Activated CD4-positive, CD25-positive, alpha-beta regulatory T cell (primary cell): ENCODE results near the gene C5orf34.
"Not testable (repeated sequence)": the region's sequence is repeated elsewhere in the genome, so short reads cannot be mapped to it uniquely, and the experiment has no call there.

Source experiments
- DNase-seq, 4 experiments: peaks; one replicate each; lab custom pipeline; 2025; lab: John Stamatoyannopoulos, UW

C5orf34 gene

DNA sequence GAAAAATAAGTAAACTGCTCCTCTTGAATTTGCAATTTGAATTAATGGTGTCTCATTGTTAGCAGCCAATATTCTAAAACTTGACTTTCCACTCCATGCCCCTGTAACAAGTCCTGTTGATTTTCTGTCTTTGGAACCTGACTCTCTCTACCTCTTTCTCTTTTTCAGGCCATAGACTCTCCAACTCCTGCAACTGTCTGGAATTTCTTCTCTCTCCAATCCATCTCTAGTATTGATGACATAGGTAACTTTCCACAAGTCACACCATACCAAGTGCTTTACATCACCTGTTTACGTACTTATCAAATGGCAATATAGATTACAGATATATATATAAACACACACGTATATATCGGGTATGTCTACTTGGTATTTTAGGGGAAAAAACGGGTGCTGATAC is 923 bp downstream of the C5orf34 start:
- no peak for DNase-seq

DNA sequence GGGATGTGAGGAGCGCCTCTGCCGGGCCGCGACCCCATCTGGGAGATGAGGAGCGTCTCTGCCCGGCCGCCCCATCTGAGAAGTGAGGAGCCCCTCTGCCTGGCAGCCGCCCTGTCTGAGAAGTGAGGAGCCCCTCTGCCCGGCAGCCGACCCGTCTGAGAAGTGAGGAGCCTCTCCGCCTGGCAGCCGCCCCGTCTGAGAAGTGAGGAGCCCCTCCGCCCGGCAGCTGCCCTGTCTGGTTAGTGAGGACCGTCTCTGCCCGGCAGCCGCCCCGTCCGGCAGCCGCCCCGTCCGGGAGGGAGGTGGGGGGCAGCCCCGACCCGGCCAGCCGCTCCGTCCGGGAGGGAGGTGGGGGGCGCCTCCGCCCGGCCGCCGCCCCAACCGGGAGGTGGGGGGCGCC is 3.9 kb downstream of the C5orf34 start:
- not testable (repeated sequence) for DNase-seq

DNA sequence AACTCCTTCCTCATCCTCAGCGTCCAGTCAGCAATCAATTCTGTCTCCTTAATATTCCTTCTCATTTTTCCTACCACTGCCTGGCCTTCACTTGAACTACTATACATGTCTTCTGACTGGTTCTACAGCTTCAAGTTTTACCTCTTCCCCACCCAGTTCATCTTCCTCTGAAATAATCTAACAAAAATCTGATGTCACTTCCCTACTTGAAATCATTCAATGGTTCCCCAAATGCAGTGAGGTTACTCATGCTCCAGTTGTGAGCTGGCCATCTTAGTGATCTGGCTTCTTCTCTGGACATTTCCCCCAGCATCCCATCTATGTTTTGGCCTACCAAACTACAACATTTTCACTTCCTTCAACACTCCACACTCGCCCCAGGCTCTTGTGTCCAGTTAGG is 16.4 kb downstream of the C5orf34 start:
- no peak for DNase-seq

DNA sequence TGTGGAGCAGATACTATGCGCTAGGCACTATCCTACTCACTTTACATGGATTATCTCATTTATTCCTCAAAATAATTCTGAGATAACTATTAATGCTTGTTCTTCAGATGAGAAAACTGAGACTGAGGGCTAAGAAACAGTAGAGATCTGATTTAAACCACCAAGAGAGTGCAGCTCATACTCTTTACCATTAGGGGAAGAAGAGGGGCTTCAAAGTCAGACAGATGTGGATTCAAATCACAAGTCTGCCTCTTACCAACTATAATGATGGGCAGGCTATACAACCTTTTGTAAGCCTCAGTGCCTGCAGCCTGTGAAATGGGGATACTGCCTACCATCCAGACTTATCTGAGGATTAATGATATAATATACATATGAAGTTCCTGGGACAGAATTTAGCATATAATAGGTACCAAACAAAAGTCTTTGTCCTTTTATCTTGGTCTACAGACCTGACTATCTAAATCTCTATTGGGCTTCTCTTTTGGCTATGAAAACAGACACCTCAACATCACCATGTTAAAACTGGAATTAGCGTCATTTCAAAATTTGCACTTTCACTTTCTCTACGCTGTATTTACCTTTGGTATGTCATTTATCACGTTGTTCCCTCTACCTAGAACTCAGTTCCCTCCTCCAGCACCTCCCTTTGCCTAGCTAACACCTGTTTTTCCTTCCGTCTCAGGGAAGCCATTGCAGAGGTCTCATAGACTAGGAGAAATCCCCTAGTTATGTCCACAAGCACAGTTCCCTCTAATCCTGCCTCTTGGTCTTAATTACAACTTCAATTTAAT is 17.4 kb downstream of the C5orf34 start:
- no peak for DNase-seq

DNA sequence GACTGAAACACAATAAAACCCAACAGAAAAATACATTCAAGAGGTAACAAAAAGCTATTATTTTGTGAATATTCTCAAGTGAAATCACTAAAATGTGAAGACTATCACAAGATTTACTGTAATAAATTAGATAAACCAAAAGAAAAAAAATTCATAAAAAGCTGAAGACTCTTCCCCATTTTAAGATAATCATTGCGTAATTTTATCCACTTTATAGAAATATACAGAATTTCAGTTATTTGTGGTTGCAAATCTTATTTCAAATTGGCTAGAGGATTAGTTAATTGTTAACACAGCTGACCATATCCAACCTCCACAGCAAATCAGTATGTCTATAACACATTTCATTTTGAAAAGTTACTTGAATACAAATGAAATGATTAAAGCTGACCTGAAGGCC is 23.6 kb downstream of the C5orf34 start:
- no peak for DNase-seq

DNA sequence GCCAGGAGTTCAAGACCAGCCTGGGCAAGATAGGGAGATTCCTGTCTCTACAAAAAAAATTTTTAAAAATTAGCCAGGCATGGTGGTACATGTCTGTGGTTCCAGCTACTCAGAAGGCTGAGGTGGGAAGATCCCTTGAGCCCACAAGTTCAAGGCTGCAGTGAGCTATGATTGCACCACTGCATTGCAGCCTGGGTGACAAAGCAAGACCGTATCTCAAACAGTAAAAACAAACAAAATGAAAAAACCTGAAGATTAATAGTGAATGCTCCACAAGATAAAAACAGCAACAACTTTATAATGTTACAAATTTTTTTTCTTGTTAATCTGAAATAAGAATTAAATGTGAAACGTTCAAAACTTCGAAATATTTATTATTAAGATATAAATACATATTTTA is 28.6 kb downstream of the C5orf34 start:
- DNase-seq, result no peak

DNA sequence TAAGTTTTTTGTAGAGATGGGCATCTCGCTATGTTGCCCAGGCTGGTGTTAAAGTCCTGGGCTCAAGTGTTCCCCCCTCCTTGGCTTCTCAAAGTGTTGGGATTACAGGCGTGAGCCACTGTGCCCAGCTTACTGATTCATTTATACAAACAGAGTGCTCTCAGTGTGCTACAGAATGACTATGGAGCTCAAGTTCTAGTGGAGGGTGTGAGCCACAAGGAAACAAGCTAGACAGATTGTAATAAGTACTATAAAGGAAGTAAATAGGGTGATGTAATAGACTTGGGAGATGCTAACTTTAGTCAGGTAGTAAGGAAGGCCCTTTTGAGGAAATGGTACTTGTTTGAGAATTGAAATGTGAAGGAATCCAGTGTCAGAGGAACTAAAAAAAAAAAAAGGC is 29.5 kb downstream of the C5orf34 start:
- no peak for DNase-seq

DNA sequence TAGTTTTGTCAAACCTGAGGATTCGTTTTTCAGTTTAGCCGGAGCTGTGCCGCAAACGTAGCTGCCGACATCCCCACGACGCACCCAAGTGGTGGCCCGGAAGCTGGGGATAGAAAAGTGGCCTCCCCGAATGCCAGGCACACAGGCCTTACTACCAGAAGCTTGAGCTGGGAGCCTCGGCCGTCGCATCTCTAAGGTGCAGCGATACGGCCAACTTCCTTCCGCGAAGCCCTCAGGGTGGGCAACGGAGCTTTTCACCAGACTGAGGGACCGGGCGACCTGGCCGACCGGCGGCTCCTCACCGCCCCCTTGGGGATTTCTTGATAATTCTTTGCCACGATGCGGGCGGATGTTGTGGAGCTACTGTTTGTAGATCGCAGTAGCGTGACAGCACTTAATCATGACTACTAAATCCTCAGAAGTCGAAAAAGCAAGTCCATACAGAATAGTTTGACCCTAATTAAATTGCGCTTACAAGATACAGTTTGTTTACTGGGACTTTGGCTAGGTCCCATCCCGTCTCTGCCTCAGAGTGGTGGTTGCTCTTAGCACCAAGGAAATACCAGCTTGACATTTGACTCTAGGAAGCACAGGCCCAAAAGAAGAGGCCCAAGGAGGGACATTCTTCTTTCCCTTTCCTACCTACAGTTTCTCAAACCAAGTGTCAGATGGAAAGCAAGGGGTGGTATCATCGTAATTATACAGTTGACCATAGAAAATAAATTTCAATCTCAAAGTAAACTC is 30.7 kb downstream of the C5orf34 start:
- peak; percentile 67 to 79 (median 78) for DNase-seq

DNA sequence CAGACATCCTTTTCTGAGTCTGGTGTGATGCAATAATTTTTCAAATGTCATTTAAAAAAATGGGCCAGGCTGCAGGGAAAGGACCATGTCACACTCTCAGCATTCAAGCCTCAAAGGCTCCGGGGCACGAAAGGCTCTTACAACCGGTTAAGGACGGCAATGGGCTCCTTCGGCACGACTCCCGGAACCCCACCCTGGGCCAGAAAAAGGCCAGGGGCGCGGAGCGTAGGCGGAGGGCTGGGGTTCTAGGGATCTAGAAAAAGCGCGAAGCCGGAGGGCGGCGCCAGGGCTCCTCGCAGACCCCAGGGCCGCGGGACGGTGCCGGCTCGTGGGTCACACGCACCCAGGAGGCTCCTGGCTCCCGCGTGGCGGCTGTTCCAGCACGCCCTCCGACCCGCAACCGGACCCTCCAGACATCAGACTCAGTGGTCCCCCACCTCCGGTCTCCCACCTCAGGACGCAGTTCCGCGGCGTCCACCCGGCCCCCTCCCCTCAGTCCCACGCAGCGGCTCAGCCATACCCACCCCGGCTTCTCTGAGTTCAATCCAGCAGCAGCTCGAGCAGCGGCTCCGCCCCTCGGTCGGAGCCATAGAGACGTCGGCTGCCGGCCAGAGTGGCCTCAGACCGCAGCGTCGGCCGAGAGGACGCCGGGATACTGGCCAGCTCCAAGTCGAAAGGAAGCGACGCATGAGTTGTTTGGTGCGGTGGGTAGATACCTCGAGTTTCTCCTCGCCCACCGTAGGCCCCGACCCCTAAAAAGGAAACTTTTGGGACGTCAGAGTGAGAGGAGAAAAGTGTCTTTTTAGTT is 31.4 kb downstream of the C5orf34 start, which contains the start of gene TMEM267:
TMEM267 (minus strand) TSS at position 568 of the 808 bp plus-strand sequence. CDS start 29,896 bp downstream, outside the sequence.
- DNase-seq, result peak; percentile 51 to 76 (median 66)

DNA sequence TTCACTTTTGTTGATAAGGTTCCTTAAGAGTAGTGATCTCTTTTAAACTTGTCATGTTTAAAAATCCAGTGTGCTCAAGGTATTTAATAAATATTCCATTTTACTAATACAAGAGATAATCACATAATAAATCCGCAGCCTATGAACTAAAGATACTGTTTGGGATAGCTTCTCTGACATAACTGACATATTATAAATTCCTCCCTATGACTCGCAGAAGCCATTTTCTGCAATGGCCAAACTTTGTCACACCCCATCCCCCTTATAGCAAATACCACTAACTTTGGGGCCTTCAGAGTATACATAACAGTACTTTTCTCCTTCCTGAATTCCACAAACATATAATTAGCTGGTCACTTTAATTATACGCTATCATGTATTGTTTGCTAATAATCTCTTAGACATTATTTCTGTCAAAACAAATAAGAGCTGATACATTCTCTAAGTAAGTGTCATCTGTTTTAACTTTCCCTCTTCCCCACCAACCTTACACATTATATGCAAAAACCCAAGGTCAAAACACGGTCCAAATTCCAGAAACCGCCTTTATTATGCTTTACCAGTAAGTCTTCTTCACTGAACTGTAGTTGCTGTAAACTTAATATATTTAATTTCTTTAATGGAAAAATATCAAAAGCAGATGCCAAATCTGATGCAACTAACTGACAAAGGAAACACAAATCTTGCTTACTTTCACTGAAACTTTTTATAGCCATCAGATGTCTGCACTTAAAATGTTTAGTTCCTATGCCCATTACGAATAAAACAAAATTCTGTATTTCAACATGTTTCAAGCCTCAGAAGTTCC is 32.3 kb downstream of the C5orf34 start:
- no peak for DNase-seq

DNA sequence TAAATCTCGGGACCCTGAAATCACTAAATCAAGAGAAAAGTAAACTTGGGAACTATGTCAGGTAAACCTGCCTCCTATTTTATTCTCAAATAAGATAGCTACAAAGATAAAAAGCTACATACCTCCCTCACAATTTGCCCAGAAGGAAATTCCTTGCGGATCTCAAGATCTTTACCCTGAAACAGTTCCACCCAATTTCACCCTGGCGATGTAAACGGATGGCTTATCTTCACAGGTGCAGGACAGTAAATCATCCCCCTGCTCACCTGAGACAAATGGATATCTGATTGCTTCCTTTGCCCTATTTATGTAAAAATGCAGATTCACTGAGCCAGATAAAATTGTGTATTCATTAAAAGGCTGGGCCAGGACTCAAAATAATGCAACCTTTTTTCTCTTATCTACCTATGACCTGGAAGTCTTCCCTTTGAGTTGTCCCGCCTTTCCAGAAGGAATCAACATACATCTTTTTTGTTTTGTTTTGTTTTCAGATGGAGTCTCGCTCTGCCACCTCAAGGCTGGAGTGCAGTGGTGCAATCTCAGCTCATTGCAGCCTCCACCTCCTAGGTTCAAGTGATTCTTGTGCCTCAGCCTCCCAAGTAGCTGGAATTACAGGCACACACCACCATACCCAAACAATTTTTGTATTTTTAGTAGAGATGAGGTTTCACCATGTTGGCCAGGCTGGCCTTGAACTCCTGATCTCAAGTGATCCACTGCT is 45.1 kb downstream of the C5orf34 start:
- no peak for DNase-seq

DNA sequence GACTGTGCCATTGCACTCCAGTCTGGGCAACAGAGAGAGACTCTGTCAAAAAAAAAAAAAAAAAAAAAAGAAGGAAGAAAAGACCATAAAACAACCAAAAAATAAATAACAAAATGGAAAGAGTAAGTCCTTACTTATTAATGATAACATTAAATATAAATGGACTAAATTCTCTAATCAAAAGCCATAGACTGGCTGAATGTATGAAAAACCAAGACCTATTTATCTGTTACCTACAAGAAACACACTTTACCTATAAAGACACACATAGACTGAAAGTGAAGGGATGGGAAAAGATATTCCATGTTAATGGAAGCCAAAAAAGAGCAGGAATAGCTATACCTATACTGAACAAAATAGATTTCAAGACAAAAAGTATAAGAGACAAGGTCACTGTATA is 47.8 kb downstream of the C5orf34 start:
- DNase-seq, result no peak

DNA sequence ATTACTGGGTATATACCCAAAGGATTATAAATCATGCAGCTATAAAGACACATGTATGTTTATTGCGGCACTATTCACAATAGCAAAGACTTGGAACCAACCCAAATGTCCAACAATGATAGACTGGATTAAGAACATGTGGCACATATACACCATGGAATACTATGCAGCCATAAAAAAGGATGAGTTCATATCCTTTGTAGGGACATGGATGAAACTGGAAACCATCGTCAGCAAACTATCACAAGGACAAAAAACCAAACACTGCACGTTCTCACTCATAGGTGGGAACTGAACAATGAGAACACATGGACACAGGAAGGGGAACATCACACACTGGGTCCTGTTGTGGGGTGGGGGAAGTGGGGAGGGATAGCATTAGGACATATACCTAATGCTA is 49.5 kb downstream of the C5orf34 start:
- DNase-seq, result not testable (repeated sequence)

DNA sequence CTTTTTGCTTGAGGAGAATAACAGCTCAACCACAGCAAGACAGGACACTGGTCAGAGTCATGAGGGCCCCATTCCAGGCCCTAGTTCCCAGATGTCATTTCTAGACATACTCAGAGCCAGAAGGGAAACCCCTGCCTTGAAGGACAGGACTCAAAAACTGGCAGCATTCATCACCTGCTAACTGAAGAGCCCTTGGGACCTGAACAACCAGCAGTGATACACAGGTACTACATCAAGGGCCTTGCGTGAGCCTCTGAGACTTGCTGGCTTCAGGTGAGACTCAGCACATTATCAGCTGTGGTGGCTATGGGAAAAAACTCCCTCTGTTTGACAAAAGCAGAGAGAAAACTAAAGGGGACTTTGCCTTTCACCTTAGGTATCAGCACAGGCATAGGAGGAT is 53.9 kb downstream of the C5orf34 start:
- no peak for DNase-seq

DNA sequence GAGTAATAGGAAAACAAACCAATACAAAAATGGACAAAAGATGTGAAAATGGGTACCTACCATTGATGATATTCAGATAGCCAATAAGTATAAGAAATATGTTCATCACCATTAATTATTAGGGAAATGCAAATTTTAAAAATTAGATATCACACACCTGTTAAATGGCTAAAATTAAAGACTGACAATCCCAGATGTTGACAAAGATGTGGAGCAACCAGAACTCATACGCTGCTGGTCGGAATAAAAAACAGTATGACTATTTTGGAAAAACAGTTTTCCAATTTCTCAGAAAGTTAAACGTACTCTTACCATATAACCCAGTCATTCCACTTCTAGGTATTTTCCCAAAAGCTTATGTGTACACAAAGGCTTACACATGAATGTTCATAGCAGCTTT is 58.4 kb downstream of the C5orf34 start:
- DNase-seq, result no peak

DNA sequence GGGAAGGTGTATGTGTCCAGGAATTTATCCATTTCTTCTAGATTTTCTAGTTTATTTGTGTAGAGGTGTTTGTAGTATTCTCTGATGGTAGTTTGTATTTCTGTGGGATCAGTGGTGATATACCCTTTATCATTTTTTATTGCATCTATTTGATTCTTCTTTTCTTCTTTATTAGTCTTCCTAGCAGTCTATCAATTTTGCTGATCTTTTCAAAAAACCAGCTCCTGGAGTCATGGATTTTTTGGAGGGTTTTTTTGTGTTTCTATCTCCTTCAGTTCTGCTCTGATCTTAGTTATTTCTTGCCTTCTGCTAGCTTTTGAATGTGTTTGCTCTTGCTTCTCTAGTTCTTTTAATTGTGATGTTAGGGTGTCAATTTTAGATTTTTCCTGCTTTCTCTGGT is 73.4 kb downstream of the C5orf34 start:
- not testable (repeated sequence) for DNase-seq

DNA sequence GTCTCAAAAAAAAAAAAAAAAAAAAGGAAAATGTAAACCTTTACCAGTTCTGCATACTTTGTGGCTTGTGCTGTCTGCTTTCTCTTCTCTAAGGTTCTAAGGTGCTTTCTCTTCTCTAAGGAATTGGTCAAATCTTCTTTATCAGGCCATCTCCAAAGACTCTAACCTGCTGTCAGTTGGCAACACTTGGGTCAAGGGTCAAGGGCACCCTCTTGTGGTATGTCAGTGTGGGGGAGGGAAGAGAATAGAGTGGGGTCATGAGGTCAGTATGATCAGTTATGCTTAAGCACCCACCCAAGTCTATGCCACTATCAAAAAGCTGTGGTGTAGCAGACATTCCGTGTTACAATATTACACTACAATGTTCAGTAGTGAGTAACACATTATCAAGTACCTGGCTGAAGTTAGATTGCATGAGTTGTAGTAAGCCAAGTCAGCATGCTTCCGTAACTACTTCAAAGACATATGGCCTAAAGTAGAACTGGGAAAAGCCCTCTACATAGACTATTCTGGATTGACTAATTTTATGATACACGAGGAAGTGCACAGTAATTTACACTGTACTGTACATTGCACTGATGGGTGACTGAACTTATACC is 77.8 kb downstream of the C5orf34 start:
- DNase-seq, result no peak
